Astrocyte (in vitro differentiated cells and primary cell): Measurements from ENCODE around the gene HMG20A.

ENCODE experiments used
- CTCF ChIP-seq: IDR thresholded peaks from 2 replicates; pipeline ENCODE4 v1.5.1; 2011; ENCODE audit warnings: low read depth, mild to moderate bottlenecking, inconsistent platforms, low read length, moderate library complexity; ENCODE audit not compliant: insufficient read depth
- EZH2 ChIP-seq: IDR thresholded peaks from 2 replicates; pipeline ENCODE4 v1.6.1; 2012; ENCODE audit warnings: mild to moderate bottlenecking, low read length, inconsistent platforms; ENCODE audit not compliant: insufficient read depth

- TF ChIP-seq CTCF (no peak), EZH2 (no peak)
Observed at GRCh38 chr15:77528968-77529319, 108.3 kb downstream of the HMG20A start.
